Skeletal muscle tissue (tissue), 4 donors: ENCODE data around the gene USP36. TPM values are rescaled to one million over a fixed set of nuclear protein-coding genes. Genes with fewer than 3 reads are reported as not detected.
A peak's percentile ranks its signal among the peaks of the same experiment; 100 is the strongest.
"Not testable (repeated sequence)": the region's sequence is repeated elsewhere in the genome, so short reads cannot be mapped to it uniquely, and the experiment has no call there.

Experiments used
- H3K27ac ChIP-seq: one replicate; pipeline ENCODE4 v1.7.0; 2013; ENCODE audit warnings: mild to moderate bottlenecking, low read depth, low read length, inconsistent platforms
- H3K27me3 ChIP-seq, 3 donors: one replicate each; pipeline ENCODE4 v1.7.0; 2013; ENCODE audit warnings: low read length in 3 of 3; ENCODE audit not compliant: control insufficient read depth in 3 of 3, insufficient read depth in 3 of 3
- H3K36me3 ChIP-seq, 3 donors: one replicate each; pipeline ENCODE4 v1.7.0; 2013; ENCODE audit warnings: low read length in 3 of 3; ENCODE audit not compliant: control insufficient read depth in 3 of 3, insufficient read depth in 3 of 3
- H3K4me1 ChIP-seq, 3 donors: one replicate each; pipeline ENCODE4 v1.7.0; 2013; ENCODE audit warnings: low read length in 3 of 3, mild to moderate bottlenecking in 3 of 3; ENCODE audit not compliant: control insufficient read depth in 3 of 3, insufficient read depth in 3 of 3
- H3K4me3 ChIP-seq, 3 donors: one replicate each; pipeline ENCODE4 v1.7.0; 2013; ENCODE audit warnings: low read length in 3 of 3
- H3K9ac ChIP-seq, 3 donors: one replicate each; pipeline ENCODE4 v1.7.0; 2013; ENCODE audit warnings: low read length in 3 of 3, mild to moderate bottlenecking in 3 of 3, moderate library complexity in 2 of 3, low read depth in 1 of 3
- H3K9me3 ChIP-seq, 3 donors: one replicate each; pipeline ENCODE4 v1.7.0; 2013; ENCODE audit warnings: low read length in 3 of 3; ENCODE audit not compliant: control insufficient read depth in 3 of 3
- total RNA-seq: library from RNA; depleted of rRNA; stranded (reverse); fragments of >200 nt; gene quantifications from one replicate; pipeline ENCODE4 v1.2.3, GENCODE V29; 2014
- donor health status: Osteomylitis.

Gene USP36
- total RNA-seq = 25.6 TPM

DNA sequence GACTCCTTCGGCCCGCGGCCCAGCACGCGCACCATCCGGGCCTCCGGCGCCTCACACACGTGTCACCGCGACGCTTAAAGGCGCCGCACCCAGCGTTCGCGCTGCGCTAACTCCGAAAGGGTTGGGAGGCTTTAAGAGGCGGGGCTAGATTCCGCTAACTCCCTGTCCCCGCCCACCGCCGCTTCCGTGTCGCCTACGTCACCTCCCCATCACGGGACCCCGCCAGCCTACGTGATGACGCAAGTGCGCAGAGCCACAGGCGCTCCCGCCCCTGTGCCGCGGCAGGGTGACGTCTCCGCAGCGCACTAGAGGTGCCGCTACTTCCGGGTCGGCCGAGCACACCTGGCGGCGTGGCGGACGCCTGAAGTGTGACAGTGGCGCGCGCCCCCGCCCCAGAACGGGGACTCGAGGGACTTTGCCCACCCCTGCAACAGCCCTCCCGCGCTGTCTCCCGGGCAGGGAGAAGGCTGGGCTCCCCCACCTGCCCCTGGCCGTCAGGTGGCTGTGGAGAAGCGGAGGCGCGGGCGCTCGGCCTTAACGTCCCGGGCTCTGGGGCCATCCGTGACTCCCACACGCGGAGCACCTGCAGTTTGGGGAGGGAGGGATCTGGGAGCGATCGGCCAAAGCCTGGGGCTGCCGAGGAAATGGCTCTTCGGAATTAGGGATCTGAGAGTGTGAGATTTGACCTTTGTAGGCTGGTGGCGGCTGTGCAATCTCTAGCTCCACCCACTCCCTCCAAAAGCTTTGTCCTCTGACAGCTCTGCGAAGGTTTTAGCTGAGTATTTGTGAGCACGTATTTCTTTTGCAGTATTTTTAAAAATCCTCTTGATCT, at the start of gene USP36:
TSS of gene USP36 (minus strand) at position 35 of the 832 bp plus-strand sequence. CDS start 4,451 bp downstream, outside the sequence.
- Histone ChIP-seq H3K9ac (peak within 1 kb of the TSS; percentile 95 to 99 (median 97)), H3K27me3 (no peaks in the 10 kb centered on the region), H3K9me3 (no peaks in the 10 kb centered on the region), H3K4me1 (peaks cover 21 to 24% (median 22%) of the 10 kb centered on the region in 3 donors), H3K4me3 (peak within 1 kb of the TSS; percentile 77 to 94 (median 85)), H3K27ac (peak within 1 kb of the TSS; percentile 99), H3K36me3 (peaks cover 13 to 19% (median 15%) of the 10 kb centered on the region in 3 donors)

DNA sequence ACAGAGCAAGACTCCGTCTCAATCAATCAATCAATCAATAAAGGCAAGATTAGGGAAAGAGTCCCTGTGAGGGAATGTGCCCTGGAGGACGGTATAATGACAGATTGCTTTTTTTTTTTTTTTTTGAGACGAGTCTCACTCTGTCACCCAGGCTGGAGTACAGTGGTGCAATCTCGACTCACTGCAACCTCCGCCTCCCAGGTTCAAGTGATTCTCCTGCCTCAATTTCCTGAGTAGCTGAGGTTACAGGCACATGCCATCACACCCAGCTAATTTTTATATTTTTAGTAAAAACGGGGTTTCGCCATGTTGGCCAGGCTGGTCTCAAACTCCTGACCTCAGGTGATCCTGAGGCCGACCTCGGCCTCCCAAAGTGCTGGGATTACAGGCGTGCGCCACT, 49.5 kb upstream of the USP36 start:
- Histone ChIP-seq H3K4me1 (peaks cover 51 to 62% (median 61%) of the 10 kb centered on the region in 3 donors), H3K27ac (peak overlapping the region; percentile 71)
- H3K9me3 ChIP-seq, H3K36me3 ChIP-seq, H3K9ac ChIP-seq, H3K4me3 ChIP-seq, H3K27me3 ChIP-seq: not testable (repeated sequence)

DNA sequence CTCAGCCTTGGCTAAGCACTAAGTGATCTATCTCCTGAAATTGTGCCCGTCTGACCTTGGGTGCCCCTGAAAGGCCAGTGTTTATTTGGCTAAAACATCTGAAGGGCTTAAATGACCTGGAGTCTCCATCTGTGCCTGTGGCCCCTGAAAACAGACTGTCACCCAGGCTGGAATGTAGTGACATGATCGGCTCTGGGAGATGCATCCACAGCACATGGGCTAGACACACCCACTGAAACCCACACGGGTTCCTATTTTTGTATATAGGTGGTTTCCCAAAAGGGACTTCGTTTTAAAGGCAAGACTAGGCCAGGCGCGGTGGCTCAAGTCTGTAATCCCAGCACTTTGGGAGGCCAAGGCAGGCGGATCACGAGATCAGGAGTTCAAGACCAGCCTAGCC, 48.9 kb upstream of the USP36 start:
- peak overlapping the region; percentile 71 for H3K27ac ChIP-seq
- no peaks in the 10 kb centered on the region for H3K27me3 ChIP-seq
- H3K9me3 ChIP-seq = no peaks in the 10 kb centered on the region
- H3K4me3 ChIP-seq = no peak overlapping the region
- H3K36me3 ChIP-seq = no peaks in the 10 kb centered on the region
- peaks cover 56 to 67% (median 63%) of the 10 kb centered on the region in 3 donors for H3K4me1 ChIP-seq
- H3K9ac ChIP-seq = peak overlapping the region in 1 of 3 donors; percentile 33

DNA sequence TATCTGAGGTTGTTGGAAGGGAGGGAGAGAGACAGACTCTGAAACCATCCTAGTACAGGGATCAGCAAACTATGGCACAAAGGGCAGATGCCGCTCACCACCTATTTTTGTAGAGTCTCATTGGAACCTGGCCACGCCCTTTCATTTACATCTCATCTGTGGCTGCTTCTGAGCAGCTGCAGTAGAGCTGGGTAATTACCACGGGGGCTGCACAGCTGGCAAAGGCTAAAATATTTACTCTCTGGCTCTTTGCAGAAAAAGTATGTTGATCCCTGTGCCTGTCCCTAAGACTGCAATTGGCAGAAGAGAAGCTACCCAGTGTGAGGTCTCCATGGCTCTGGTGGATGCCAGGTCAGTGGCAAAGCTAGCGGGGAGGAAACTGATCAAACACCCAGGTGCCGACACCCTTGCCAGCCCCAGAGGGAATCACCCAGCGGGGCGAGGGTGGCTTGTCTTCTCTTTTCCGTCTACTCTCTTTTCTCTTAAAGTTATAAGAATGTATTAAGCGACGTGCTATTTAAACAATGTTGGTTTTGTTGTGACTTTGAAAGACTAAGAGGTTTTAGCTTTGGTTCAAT, 48.4 kb upstream of the USP36 start:
- Histone ChIP-seq H3K27me3 (peaks cover 0 to 4% (median 0%) of the 10 kb centered on the region in 3 donors), H3K36me3 (no peaks in the 10 kb centered on the region), H3K9ac (peak overlapping the region in 1 of 3 donors; percentile 33), H3K4me3 (no peak overlapping the region), H3K27ac (peak overlapping the region; percentile 71), H3K9me3 (no peaks in the 10 kb centered on the region), H3K4me1 (peaks cover 57 to 72% (median 67%) of the 10 kb centered on the region in 3 donors)

DNA sequence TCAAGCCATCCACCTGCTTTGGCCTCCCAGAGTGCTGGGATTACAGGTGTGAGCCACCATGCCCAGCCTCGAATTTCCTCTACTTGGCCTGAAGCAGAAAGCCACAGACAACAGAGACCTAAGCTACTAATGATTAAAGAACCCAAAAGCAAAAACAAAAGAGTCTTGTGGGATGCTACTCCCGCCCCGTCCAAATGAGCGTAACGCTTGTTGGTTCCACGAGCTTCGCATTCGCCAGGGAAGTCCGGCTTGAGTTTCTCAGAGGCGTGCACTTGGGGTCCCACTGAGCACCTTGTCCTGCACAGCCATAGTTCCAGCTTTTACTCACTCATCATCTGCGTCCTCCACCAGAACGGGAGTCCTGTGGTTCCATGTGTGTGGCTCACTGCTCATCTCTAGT, 46.3 kb upstream of the USP36 start:
- H3K9ac ChIP-seq = no peak overlapping the region

DNA sequence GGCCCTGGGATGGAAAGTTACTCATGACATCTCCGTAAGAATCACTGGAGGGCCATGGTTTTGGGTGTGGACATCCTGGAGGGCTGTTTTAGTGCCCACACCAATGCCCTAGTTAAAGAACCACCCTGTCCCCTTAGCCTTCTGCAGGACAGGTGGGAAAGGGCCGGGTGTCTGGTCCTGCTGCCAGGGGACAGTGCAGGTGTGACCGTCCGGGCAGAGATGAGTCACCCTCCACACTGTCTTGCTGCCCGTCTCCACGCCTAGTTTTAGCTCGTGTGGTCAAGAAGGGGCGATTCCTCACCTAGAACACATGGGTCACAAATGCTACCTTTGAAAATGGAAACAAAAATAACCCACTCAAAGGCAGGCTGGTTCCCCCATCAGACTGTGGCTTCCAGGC, 45.3 kb upstream of the USP36 start:
- Histone ChIP-seq H3K27ac (no peak overlapping the region), H3K4me1 (peaks cover 56 to 67% (median 65%) of the 10 kb centered on the region in 3 donors), H3K27me3 (peaks cover 0 to 16% (median 0%) of the 10 kb centered on the region in 3 donors), H3K9ac (no peak overlapping the region), H3K4me3 (no peak overlapping the region), H3K9me3 (no peaks in the 10 kb centered on the region), H3K36me3 (no peaks in the 10 kb centered on the region)

More for the DNA sequence above, 46.3 kb upstream of the USP36 start:
- no peak overlapping the region for H3K4me3 ChIP-seq
- no peaks in the 10 kb centered on the region for H3K36me3 ChIP-seq
- H3K27ac ChIP-seq = no peak overlapping the region
- H3K27me3 ChIP-seq = peaks cover 0 to 16% (median 0%) of the 10 kb centered on the region in 3 donors
- peaks cover 58 to 71% (median 66%) of the 10 kb centered on the region in 3 donors for H3K4me1 ChIP-seq
- no peaks in the 10 kb centered on the region for H3K9me3 ChIP-seq

DNA sequence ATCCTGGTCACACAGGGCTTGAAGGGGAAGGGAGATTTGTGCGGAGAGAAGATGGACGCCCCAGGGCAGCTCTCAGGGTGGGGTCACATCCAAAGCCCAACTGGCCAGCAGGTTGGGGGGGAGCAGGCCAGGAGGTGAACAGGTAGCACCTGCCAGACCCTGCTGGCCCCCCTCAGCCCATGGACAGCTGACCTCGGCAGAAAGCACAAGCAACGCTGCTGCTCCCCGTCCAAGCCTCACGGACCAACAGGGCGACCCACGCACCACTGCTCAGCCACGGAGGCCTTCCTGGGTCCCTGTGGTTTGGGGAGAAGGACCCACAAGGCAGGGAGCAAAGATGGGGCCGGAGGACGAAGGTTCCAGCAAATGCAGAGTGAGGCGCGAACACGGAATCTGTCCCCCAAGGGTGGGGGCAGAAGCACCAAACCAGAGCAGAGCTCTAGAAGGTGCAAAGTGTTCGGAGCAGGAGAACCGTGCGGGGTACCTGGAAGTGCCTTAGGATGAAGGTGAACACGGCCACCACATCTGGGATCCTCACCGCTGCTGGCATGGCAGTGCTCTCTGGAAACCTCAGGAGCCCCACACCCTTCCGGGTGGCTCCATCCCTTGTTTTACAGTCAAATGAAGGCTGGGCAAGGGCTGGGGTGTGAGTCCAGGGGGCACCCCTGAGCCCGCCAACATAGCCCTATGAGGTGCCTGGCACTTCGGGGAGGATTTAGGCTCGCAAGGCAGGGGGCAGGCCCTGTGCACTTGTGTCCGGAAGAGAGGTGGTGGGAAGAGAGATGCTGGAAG, 44.5 kb upstream of the USP36 start:
- Histone ChIP-seq H3K27me3 (peaks cover 0 to 20% (median 1%) of the 10 kb centered on the region in 3 donors), H3K4me3 (peak overlapping the region in 2 of 3 donors; percentile 18 to 35), H3K27ac (peak overlapping the region; percentile 82), H3K36me3 (no peaks in the 10 kb centered on the region), H3K9me3 (no peaks in the 10 kb centered on the region), H3K9ac (peak overlapping the region in 1 of 3 donors; percentile 25), H3K4me1 (peaks cover 64 to 70% (median 69%) of the 10 kb centered on the region in 3 donors)

DNA sequence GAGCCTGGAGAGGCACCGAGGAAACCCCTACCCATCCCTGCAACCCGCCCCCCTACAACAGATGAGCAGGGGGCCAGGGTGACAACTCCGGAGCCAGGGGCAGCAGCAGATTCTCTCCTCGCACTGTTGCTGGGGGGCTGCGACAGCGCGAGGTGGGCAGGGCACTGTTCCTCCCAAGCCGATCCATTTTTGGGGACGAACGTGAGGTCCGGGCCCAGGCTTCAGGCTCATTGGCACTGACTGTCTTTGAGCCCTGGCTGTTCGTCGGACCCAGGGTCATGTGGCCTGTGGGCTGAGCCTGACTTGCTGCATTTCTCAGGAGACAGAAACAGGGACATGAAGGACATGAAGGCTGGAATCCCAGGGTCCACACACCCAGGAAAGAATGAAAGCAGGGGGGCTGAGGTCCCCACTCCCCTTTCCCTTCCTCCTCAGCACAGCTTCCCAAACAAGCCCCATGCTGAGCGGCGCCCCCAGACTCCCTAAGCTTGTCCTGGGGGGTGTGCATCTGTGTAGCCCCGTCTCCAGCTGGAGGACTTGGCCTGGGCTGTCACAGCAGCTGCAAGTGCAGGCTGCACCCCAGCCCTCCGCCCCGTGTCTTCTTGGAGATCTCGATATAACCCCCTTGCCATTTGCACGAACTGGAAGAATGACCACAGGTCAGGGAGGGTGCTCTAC, 43.7 kb upstream of the USP36 start:
- Histone ChIP-seq H3K27me3 (peaks cover 0 to 23% (median 8%) of the 10 kb centered on the region in 3 donors), H3K4me3 (peak overlapping the region; percentile 4 to 55 (median 35)), H3K4me1 (peaks cover 62 to 69% (median 68%) of the 10 kb centered on the region in 3 donors), H3K9ac (peak overlapping the region in 2 of 3 donors; percentile 30 to 76), H3K36me3 (no peaks in the 10 kb centered on the region), H3K27ac (peak overlapping the region; percentile 82), H3K9me3 (no peaks in the 10 kb centered on the region)

DNA sequence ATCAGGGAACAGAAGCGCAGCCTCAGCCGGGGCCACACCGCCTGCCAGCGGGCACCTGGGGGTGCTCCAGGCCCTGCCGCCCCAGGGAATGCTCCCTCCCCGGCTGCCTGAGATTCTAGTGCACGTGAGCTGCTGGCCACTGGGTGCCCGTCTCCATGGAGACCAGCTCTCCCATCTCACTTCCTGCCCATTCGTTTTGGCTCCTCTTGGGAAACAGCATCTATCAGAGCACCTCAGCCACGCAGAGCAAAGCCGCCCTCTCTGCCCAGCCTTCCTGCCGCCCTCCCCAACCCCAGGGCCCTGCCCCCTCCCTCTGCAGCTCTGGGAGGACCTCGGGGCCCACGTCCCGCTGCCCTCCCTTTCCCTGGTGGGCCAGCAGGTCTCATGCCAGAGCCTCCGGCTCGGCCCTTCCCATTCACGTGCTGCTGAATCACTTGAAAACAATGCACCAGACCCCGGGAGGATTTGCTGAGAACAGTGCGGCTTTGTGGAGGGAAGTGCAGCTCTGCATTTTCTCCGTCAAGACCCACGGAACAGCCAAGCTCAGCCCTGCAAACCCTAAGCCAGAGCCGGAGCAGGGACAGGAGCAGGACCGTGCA, 43.0 kb upstream of the USP36 start:
- Histone ChIP-seq H3K9ac (peak overlapping the region in 2 of 3 donors; percentile 65 to 76), H3K9me3 (no peaks in the 10 kb centered on the region), H3K4me3 (peak overlapping the region; percentile 4 to 55 (median 45)), H3K36me3 (no peaks in the 10 kb centered on the region), H3K27me3 (peaks cover 0 to 28% (median 9%) of the 10 kb centered on the region in 3 donors), H3K4me1 (peaks cover 62 to 69% (median 68%) of the 10 kb centered on the region in 3 donors), H3K27ac (peak overlapping the region; percentile 82)
